Esophagus muscularis mucosa (tissue), 4 donors: ENCODE data around the gene CYP27B1. TPM values are rescaled to one million over a fixed set of nuclear protein-coding genes. Genes with fewer than 3 reads are reported as not detected.

Experiments
- DNase-seq: peaks from one replicate; pipeline ENCODE4 v3.0.0-alpha.2; 2017; ENCODE audit errors: extremely low spot score
- H3K27ac ChIP-seq, 4 donors: fragments of 200-600 bp; sonication (generic); replicated peaks in 1 of 4; 1 replicate in 3 of 4; 2 replicates in 1 of 4; pipeline ENCODE4 v1.5.1; 2016 to 2019; ENCODE audit warnings: mild to moderate bottlenecking in 1 of 4
- H3K27me3 ChIP-seq, 4 donors: fragments of 200-600 bp; sonication (generic); one replicate each; pipeline versions ENCODE4 v1.5.1 to v1.6.0; 2016 to 2019
- H3K36me3 ChIP-seq, 4 donors: fragments of 200-600 bp; sonication (generic); one replicate each; pipeline ENCODE4 v1.5.1; 2016 to 2019
- H3K4me1 ChIP-seq, 4 donors: fragments of 200-600 bp; sonication (generic); one replicate each; pipeline ENCODE4 v1.5.1; 2016 to 2019
- H3K4me3 ChIP-seq, 4 donors: fragments of 200-600 bp; sonication (generic); 1 replicate in 2 of 4; 2 replicates in 2 of 4; pipeline ENCODE4 v1.5.1; 2016 to 2019; ENCODE audit warnings: mild to moderate bottlenecking in 4 of 4, moderate library complexity in 1 of 4
- H3K9me3 ChIP-seq, 4 donors: fragments of 200-600 bp; sonication (generic); 1 replicate in 3 of 4; 2 replicates in 1 of 4; pipeline ENCODE4 v1.5.1; 2016 to 2019
- EP300 ChIP-seq: sonication (generic); formaldehyde crosslinking; IDR thresholded peaks from one replicate; pipeline ENCODE4 v1.6.1; 2017; ENCODE audit warnings: antibody characterized with exemption
- POLR2A ChIP-seq: fragments of 450-650 bp; IDR thresholded peaks from one replicate; pipeline ENCODE4 v1.6.1; 2017; ENCODE audit warnings: antibody characterized with exemption, moderate library complexity, mild to moderate bottlenecking, low read depth
- POLR2AphosphoS5 ChIP-seq, 2 donors: sonication (generic); formaldehyde crosslinking; IDR thresholded peaks; one replicate each; pipeline ENCODE4 v1.6.1; 2017; ENCODE audit warnings: antibody characterized with exemption in 2 of 2
- WGBS: methylation state at CpG from one replicate; pipeline ENCODE4 v1.1.5; 2018; 5-methylcytosine and 5-hydroxymethylcytosine counted together
- intact Hi-C: fragments of 100-400 bp; cut with DNase I; formaldehyde crosslinking; loops from one replicate; pipeline ENCODE4 v1.15.1; 2023
- total RNA-seq, 4 donors: library from RNA; depleted of rRNA; stranded (reverse); fragments of >200 nt; gene quantifications; one replicate each; pipeline versions ENCODE4 v1.1.0 to v1.2.1, GENCODE V29; 2016
- TF ChIP-seq, protein P1 (sequence below), 3 experiments: fragments of 200-600 bp in 2 of 3; fragments of 450-650 bp in 1 of 3; sonication (generic) in 2 of 3; IDR thresholded peaks; one replicate each; pipeline ENCODE4 v1.5.1; 2017 to 2019; ENCODE audit warnings: antibody characterized with exemption in 3 of 3, mild to moderate bottlenecking in 2 of 3, moderate library complexity in 1 of 3

The CYP27B1 gene
- total RNA-seq, 4 donors from 2014 or later, result 0.32 to 0.66 TPM; not detected in 2

DNA sequence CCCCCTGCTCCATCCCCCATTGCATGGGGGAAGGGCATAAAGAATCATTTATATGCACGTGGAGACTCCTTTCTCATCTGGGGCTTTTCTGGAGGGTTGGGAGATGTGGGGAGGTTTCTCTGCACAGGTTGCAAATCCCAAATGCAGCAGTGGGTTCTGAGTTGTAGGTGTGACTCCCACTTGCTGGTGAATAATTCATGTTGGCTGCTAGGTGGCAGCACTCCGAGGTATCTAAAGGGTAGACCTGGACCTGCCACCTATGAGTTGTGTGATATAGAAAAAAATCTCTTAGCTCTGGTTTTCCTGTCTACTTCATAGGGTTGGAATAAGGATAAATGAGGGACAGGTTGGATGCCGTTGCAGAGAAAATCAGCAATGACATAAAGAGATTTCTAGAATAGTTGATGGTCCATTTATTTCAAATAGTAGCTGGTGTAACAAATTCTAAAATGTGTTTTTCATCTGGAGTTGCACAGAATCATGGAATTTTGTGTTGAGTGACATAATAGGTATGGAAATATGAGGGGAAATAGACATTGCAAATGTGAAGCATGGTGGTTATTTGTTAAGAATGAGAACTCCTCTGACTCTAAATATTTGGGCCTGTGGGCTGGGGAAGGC, 7.4 kb downstream of the CYP27B1 start:
- intact Hi-C loops, result no loop called here
- Histone ChIP-seq H3K4me1 (peaks cover 9 to 32% (median 21%) of the 10 kb centered on the region in 4 donors), H3K27me3 (peaks cover 0 to 35% (median 20%) of the 10 kb centered on the region in 4 donors), H3K36me3 (peaks cover 0 to 27% (median 16%) of the 10 kb centered on the region in 4 donors), H3K27ac (no peak overlapping the region), H3K9me3 (no peaks in the 10 kb centered on the region), H3K4me3 (no peak overlapping the region)
- DNase-seq, result no peak
- whole genome bisulfite sequencing, result 45% methylated on average over 3 of the region's 3 CpGs
- TF ChIP-seq POLR2AphosphoS5 (IDR thresholded peaks at IDR 0.05), result no peak
- TF ChIP-seq, protein P1, sequence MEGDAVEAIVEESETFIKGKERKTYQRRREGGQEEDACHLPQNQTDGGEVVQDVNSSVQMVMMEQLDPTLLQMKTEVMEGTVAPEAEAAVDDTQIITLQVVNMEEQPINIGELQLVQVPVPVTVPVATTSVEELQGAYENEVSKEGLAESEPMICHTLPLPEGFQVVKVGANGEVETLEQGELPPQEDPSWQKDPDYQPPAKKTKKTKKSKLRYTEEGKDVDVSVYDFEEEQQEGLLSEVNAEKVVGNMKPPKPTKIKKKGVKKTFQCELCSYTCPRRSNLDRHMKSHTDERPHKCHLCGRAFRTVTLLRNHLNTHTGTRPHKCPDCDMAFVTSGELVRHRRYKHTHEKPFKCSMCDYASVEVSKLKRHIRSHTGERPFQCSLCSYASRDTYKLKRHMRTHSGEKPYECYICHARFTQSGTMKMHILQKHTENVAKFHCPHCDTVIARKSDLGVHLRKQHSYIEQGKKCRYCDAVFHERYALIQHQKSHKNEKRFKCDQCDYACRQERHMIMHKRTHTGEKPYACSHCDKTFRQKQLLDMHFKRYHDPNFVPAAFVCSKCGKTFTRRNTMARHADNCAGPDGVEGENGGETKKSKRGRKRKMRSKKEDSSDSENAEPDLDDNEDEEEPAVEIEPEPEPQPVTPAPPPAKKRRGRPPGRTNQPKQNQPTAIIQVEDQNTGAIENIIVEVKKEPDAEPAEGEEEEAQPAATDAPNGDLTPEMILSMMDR (IDR thresholded peaks at IDR 0.05), result peak in 1 of 3 experiments; percentile 36

DNA sequence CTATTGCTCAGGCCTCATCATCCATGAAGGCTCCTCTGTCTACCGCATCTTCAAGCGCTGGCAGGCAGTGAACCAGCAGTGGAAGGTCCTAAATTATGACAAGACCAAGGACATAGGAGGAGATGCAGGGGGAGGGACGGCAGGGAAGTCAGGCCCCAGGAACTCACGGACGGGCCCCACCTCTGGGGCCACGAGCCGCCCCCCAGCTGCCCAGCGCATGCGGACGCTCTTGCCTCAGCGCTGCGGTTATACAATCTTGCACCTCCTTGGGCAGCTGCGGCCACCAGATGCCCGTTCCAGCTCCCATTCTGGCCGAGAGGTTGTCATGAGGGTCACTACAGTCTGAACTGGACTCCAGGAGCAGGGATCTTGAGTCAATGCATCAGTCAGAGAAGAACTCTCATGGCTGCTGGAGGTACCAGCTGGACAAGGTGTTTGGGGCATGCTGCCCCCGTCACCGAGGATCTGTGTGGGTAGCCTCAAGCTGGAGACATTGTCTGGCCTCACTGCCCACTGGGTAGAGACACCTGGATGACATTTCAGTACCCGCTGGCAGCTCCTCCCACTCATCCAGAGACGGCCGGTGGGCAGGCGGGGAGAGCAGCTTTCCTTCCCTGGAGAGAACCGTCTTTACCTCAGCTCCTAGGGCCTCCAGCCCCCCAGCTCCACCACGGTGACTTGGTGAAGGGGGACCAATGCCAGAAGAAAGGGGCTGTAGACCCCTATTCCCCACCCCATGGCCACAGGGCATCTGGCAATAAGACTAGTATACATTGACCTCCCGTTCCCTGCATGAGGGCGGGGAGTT, 8.1 kb downstream of the CYP27B1 start:
- peaks cover 0 to 27% (median 16%) of the 10 kb centered on the region in 4 donors for H3K36me3 ChIP-seq
- DNase-seq, result no peak
- H3K4me3 ChIP-seq, result no peak overlapping the region
- peaks cover 0 to 28% (median 13%) of the 10 kb centered on the region in 4 donors for H3K27me3 ChIP-seq
- no peaks in the 10 kb centered on the region for H3K9me3 ChIP-seq
- WGBS, result 92% methylated on average over 18 of the region's 25 CpGs
- H3K4me1 ChIP-seq, result peaks cover 16 to 33% (median 24%) of the 10 kb centered on the region in 4 donors
- intact Hi-C loops, result no loop called here
- TF ChIP-seq, protein P1 (IDR thresholded peaks at IDR 0.05), result no peak
- TF ChIP-seq EP300, result no peak
- TF ChIP-seq POLR2A, result no peak
- no peak for TF ChIP-seq POLR2AphosphoS5 (IDR thresholded peaks at IDR 0.05)
- H3K27ac ChIP-seq, result no peak overlapping the region

DNA sequence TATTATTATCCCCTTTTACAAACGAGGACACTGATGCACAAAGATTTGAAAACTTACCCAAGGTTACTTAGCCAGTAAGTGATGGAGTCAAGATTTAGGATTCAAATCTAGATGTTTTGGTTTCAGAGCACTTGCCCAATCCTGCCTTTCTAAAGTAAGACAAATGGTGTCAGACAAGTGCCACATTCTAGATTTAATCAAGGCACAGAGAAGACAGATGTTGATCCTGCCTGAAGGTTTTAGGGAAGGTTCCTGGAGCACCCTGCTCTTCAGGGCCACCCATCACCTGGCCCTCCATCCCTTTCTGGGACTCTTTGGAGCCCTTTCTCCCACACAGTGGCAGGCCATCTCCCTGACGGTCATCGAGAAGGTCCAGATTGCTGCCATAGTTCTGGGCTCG, 9.1 kb downstream of the CYP27B1 start:
- WGBS, result 96% methylated on average over 4 of the region's 4 CpGs
- peaks cover 16 to 41% (median 28%) of the 10 kb centered on the region in 4 donors for H3K4me1 ChIP-seq
- TF ChIP-seq POLR2AphosphoS5 (IDR thresholded peaks at IDR 0.05) (no peak), EP300 (no peak)
- TF ChIP-seq, protein P1 (IDR thresholded peaks at IDR 0.05), result no peak
- intact Hi-C loops, result no loop called here
- H3K36me3 ChIP-seq, result peaks cover 0 to 27% (median 16%) of the 10 kb centered on the region in 4 donors
- no peak for DNase-seq
- peaks cover 0 to 18% (median 7%) of the 10 kb centered on the region in 4 donors for H3K27me3 ChIP-seq
- no peaks in the 10 kb centered on the region for H3K9me3 ChIP-seq
- no peak overlapping the region for H3K4me3 ChIP-seq
- no peak overlapping the region for H3K27ac ChIP-seq

DNA sequence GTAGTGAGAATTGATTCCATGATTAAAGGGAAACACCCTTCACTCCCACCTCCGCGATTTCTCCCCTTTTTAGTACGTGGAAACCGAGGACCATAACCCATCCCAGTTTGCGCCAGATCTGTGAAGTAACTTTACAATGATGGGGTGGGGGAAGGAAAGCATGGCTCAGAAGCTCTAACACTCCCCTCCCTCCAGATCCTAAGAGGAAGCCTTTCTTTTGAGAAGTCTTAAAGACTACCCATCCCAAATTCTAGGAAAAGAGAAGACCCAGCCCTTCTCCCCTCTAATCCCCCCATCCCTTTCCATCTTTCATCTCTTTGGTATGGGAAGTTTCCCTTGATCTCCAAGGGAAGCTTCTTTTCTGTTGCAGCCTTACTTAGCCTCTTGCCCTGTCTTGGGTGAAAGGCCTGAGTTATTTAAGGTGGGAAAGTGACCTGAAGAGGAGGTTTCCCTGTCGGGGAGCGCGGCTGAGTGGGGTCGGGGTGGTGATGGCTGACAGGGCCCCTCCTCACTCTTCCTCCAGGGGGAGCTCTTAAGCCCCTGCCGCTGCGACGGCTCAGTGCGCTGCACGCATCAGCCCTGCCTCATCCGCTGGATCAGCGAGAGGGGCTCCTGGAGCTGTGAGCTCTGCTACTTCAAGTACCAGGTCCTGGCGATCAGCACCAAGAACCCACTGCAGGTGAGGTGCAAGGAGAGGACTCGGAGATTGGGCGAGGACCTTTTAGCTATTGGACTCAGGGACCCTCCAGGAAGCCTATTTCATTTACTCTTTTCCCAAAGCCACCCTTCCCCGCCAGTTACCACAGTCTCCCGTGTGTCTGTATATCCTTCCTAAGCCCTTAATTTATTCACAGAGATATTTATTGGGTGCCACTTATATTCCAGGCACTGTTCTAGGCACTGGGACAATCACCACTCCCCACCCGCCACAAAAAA, 10.2 kb downstream of the CYP27B1 start:
- 51% methylated on average over 22 of the region's 22 CpGs for WGBS
- Histone ChIP-seq H3K27ac (peak overlapping the region in 2 of 4 donors; percentile 65 to 69), H3K4me3 (peak overlapping the region; percentile 74 to 91 (median 86)), H3K27me3 (peaks cover 0 to 7% (median 3%) of the 10 kb centered on the region in 4 donors), H3K9me3 (no peaks in the 10 kb centered on the region), H3K4me1 (peaks cover 16 to 48% (median 32%) of the 10 kb centered on the region in 4 donors), H3K36me3 (peaks cover 0 to 27% (median 16%) of the 10 kb centered on the region in 4 donors)
- intact Hi-C loops, result no loop called here
- DNase-seq, result no peak
- no peak for TF ChIP-seq EP300
- no peak for TF ChIP-seq POLR2AphosphoS5 (IDR thresholded peaks at IDR 0.05)
- TF ChIP-seq, protein P1 (IDR thresholded peaks at IDR 0.05), result peak; percentile 44 to 72 (median 49)
- no peak for TF ChIP-seq POLR2A
